GM19239 (cell line): ENCODE data around the gene ITPRIPL2.

ENCODE experiments used
- DNase-seq: peaks from one replicate; pipeline ENCODE4 v3.0.0; 2011; ENCODE audit warnings: low spot score; ENCODE audit not compliant: insufficient read length
- FAIRE-seq: peaks from 2 replicates; lab custom pipeline; 2011; peaks lifted over from hg19 to GRCh38; lab: Jason Lieb, UNC

ITPRIPL2 gene

GRCh38 chr16:19116711-19117449 lies 3.1 kb downstream of the ITPRIPL2 start:
- FAIRE-seq = no peak
- DNase-seq = no peak

GRCh38 chr16:19118938-19119431 lies 5.2 kb downstream of the ITPRIPL2 start:
- FAIRE-seq = peak; percentile 56
- DNase-seq = no peak

- FAIRE-seq (peak; percentile 70), DNase-seq (no peak)
These were observed 5.8 kb downstream of the ITPRIPL2 start for GRCh38 chr16:19119564-19119963.

GRCh38 chr16:19123535-19124178 lies 9.9 kb downstream of the ITPRIPL2 start:
- FAIRE-seq (no peak), DNase-seq (no peak)

- DNase-seq = no peak
- no peak for FAIRE-seq
These were observed 12.5 kb downstream of the ITPRIPL2 start for GRCh38 chr16:19126300-19126699.

- no peak for FAIRE-seq
- DNase-seq = no peak
These were observed 13.4 kb downstream of the ITPRIPL2 start for GRCh38 chr16:19127205-19127604.

- no peak for DNase-seq
- peak; percentile 88 for FAIRE-seq
These were observed 13.9 kb downstream of the ITPRIPL2 start for GRCh38 chr16:19127674-19128131.

- DNase-seq (no peak), FAIRE-seq (no peak)
These were observed 14.9 kb downstream of the ITPRIPL2 start for GRCh38 chr16:19128454-19129200.

GRCh38 chr16:19130385-19130784 lies 16.6 kb downstream of the ITPRIPL2 start:
- FAIRE-seq (no peak), DNase-seq (no peak)

- FAIRE-seq (no peak), DNase-seq (no peak)
These were observed 17.4 kb downstream of the ITPRIPL2 start for GRCh38 chr16:19130852-19131824.

GRCh38 chr16:19131825-19132218 lies 18.1 kb downstream of the ITPRIPL2 start:
- FAIRE-seq (no peak), DNase-seq (no peak)

GRCh38 chr16:19132255-19132654 lies 18.5 kb downstream of the ITPRIPL2 start:
- DNase-seq (no peak), FAIRE-seq (no peak)

- FAIRE-seq (no peak), DNase-seq (no peak)
These were observed 19.1 kb downstream of the ITPRIPL2 start for GRCh38 chr16:19132898-19133297.

- DNase-seq (no peak), FAIRE-seq (no peak)
These were observed 19.8 kb downstream of the ITPRIPL2 start for GRCh38 chr16:19133600-19133999.

- FAIRE-seq (no peak), DNase-seq (no peak)
These were observed 21.6 kb downstream of the ITPRIPL2 start for GRCh38 chr16:19135201-19135842.

- FAIRE-seq (no peak), DNase-seq (no peak)
These were observed 22.2 kb downstream of the ITPRIPL2 start for GRCh38 chr16:19135896-19136438.

GRCh38 chr16:19136549-19137196 lies 22.9 kb downstream of the ITPRIPL2 start:
- DNase-seq (no peak), FAIRE-seq (no peak)
